ENCODE data around the gene SQSTM1. TPM values are rescaled to one million over a fixed set of nuclear protein-coding genes. Genes with fewer than 3 reads are reported as not detected.

Gene SQSTM1
- total and polyA plus RNA-seq, 2 of the 8 experiments (the other 6 are each of a cell fraction or from before 2014, with no cell fraction given) = 78.6 to 110 TPM

DNA sequence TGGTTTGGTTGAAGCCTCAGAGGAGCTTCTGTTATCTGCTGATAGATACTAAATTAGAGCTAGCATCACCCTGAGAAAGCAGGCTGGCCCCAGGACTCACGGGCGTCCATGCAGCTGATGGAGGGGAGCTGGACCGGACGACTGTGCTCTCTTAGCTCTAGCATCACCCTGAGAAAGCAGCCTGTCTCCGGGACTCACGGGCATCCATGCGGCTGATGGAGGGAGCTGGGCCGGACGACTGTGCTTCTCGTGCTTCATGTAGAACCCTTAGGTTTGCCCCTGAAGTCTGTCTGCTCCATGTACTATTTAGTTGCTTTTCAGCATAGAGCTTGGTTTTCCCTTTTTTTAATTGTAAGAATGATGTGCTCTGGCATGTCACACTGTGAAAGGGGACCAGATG lies 43.2 kb upstream of the SQSTM1 start:
- Histone ChIP-seq H3K79me2 (ENCODE audit: control insufficient read depth in 1 of 2, insufficient read depth in 2 of 2, low read length in 2 of 2) (no peaks in the 10 kb centered on the region), H3K27ac (ENCODE audit: low read depth, low read length) (no peak overlapping the region), H4K91ac (replicated peaks; ENCODE audit: insufficient read length, low read length) (no peak overlapping the region), H3K4me3 (ENCODE audit: extremely low read depth in 1 of 4, insufficient read depth in 2 of 4, low read depth in 3 of 4, low read length in 4 of 4) (no peak overlapping the region), H3K4me2 (ENCODE audit: insufficient read depth in 1 of 2, low read depth in 2 of 2, low read length in 2 of 2) (no peak overlapping the region), H3K4me1 (replicated peaks in 1 of 4; ENCODE audit: control insufficient read depth in 3 of 4, insufficient read depth in 4 of 4, low read length in 3 of 4) (no peaks in the 10 kb centered on the region), H3K56ac (replicated peaks; ENCODE audit: insufficient read length, low read depth, low read length) (no peak overlapping the region), H3K79me1 (ENCODE audit: low read depth, low read length) (no peaks in the 10 kb centered on the region; the same call in 1 of the 2 replicates), H2BK12ac (ENCODE audit: low read depth, low read length) (no peak overlapping the region), H2BK15ac (ENCODE audit: low read length) (no peak overlapping the region), H4K5ac (ENCODE audit: insufficient read length, low read depth, low read length) (no peak overlapping the region), H4K20me1 (replicated peaks in 1 of 2; ENCODE audit: control insufficient read depth in 1 of 2, insufficient read depth in 2 of 2, low read length in 2 of 2) (peaks cover 0 to 4% of the 10 kb centered on the region in 2 experiments), H3K36me3 (ENCODE audit: control insufficient read depth in 2 of 4, insufficient read depth in 4 of 4, low read length in 3 of 4) (peaks cover 14 to 37% (median 33%) of the 10 kb centered on the region in 4 experiments; a peak in 7 of 8 replicates), H3K27me3 (replicated peaks in 1 of 4; ENCODE audit: control insufficient read depth in 3 of 4, extremely low read depth in 1 of 4, insufficient read depth in 3 of 4, low read length in 3 of 4) (no peaks in the 10 kb centered on the region), H2AFZ (ENCODE audit: low read length) (no peak overlapping the region), H2AK5ac (ENCODE audit: low read depth, low read length) (no peak overlapping the region), H2BK20ac (ENCODE audit: low read length) (no peak overlapping the region), H4K8ac (ENCODE audit: extremely low read depth, insufficient read depth, low read length) (no peak overlapping the region; the same call in 1 of the 2 replicates), H3K23ac (ENCODE audit: insufficient read length) (no peak overlapping the region), H3K18ac (ENCODE audit: extremely low read depth, low read length) (no peak overlapping the region), H2BK120ac (replicated peaks; ENCODE audit: low read depth, low read length) (no peak overlapping the region), H3K9ac (replicated peaks in 1 of 4; ENCODE audit: extremely low read depth in 1 of 4, low read depth in 3 of 4, low read length in 3 of 4) (no peak overlapping the region), H2BK5ac (ENCODE audit: low read depth, low read length) (no peak overlapping the region), H3K9me3 (ENCODE audit: insufficient read depth in 2 of 2, low read depth in 1 of 2, low read length in 1 of 2) (no peaks in the 10 kb centered on the region), H3K14ac (ENCODE audit: insufficient read length) (no peak overlapping the region), H3K23me2 (ENCODE audit: low read depth, low read length) (no peaks in the 10 kb centered on the region), H3K4ac (replicated peaks; ENCODE audit: insufficient read length, low read depth, low read length) (no peak overlapping the region)
- 95% methylated on average over 10 of the region's 10 CpGs; no CpG with 5 or more reads in 1 of the 2 experiments for WGBS, 2 experiments (ENCODE audit: extremely low coverage in 1 of 2, insufficient coverage in 1 of 2, insufficient read length in 1 of 2, insufficient replicate concordance in 2 of 2, low coverage in 1 of 2, low lambda C conversion rate in 2 of 2, missing lambda C conversion rate in 1 of 2)
- DNase-seq (ENCODE audit: low read depth in 1 of 2, low spot score in 2 of 2) = no peak
- ChIA-PET CTCF (ENCODE audit: partially characterized antibody) (interaction anchor here (0.7 to 6.7 kb wide), 9 partner anchors 10 to 45 kb away, joined by 3 to 53 read pairs (median 5); partner anchors contain the start of genes LTC4S and MAML1), POLR2A (ENCODE audit: partially characterized antibody) (interaction anchor here (0.7 to 2.2 kb wide), 7 partner anchors 10 to 1570 kb away, joined by 3 to 10 read pairs (median 3); no protein-coding TSS in a partner anchor)
- no peak for FAIRE-seq
- TF ChIP-seq TAF7 (optimal IDR thresholded peaks at IDR 0.05; ENCODE audit: borderline replicate concordance, low read depth, low read length) (no peak), BRCA1 (IDR thresholded peaks at IDR 0.05; ENCODE audit: low read depth, low read length) (no peak), RFX5 (IDR thresholded peaks at IDR 0.05; ENCODE audit: borderline replicate concordance, low read depth, low read length) (no peak), POLR2A (IDR thresholded peaks at IDR 0.05; ENCODE audit: control extremely low read depth in 1 of 2, low read depth in 2 of 2, low read length in 2 of 2) (no peak), JUN (IDR thresholded peaks at IDR 0.05; ENCODE audit: low read depth, low read length) (no peak), SAP30 (IDR thresholded peaks at IDR 0.05; ENCODE audit: insufficient read depth, insufficient replicate concordance, low read length) (no peak), RNF2 (IDR thresholded peaks at IDR 0.05; ENCODE audit: borderline replicate concordance, low read depth, low read length, missing control alignments, poor library complexity, severe bottlenecking) (no peak), RBBP5 (IDR thresholded peaks at IDR 0.05; ENCODE audit: borderline replicate concordance, low read depth, low read length) (no peak), PHF8 (conservative IDR thresholded peaks at IDR 0.05; ENCODE audit: low read depth, low read length) (no peak), TAF1 (IDR thresholded peaks at IDR 0.05; ENCODE audit: low read depth, low read length) (no peak), KDM4A (IDR thresholded peaks at IDR 0.05; ENCODE audit: low read depth, low read length, severe bottlenecking) (no peak)
- TF ChIP-seq, protein P1, sequence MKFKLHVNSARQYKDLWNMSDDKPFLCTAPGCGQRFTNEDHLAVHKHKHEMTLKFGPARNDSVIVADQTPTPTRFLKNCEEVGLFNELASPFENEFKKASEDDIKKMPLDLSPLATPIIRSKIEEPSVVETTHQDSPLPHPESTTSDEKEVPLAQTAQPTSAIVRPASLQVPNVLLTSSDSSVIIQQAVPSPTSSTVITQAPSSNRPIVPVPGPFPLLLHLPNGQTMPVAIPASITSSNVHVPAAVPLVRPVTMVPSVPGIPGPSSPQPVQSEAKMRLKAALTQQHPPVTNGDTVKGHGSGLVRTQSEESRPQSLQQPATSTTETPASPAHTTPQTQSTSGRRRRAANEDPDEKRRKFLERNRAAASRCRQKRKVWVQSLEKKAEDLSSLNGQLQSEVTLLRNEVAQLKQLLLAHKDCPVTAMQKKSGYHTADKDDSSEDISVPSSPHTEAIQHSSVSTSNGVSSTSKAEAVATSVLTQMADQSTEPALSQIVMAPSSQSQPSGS (IDR thresholded peaks at IDR 0.05; ENCODE audit: low read length) = no peak

Data from H1 (cell line).